GM23338 (cell line): Measurements from ENCODE around the gene CERT1.

ENCODE experiments used
- CREB1 ChIP-seq: fragments of 250-450 bp; sonication (Bioruptor Pico); IDR thresholded peaks from 2 replicates; pipeline ENCODE4 v1.5.0; 2020; ENCODE audit warnings: low read depth, mild to moderate bottlenecking, moderate library complexity
- EZH2 ChIP-seq: fragments of 200-600 bp; sonication (generic); IDR thresholded peaks from one replicate; pipeline ENCODE4 v1.8.0; 2017; ENCODE audit warnings: antibody characterized with exemption, mild to moderate bottlenecking, low read depth; ENCODE audit not compliant: unreplicated experiment
- TF ChIP-seq, protein P1 (sequence below), 2 experiments: fragments of 200-600 bp in 1 of 2; sonication (generic) in 1 of 2; conservative IDR thresholded peaks; 2 replicates each; pipeline versions ENCODE4 v1.5.1 to v1.6.1; 2016 to 2017; ENCODE audit warnings: antibody characterized with exemption in 2 of 2, low read depth in 2 of 2, mild to moderate bottlenecking in 2 of 2, moderate library complexity in 1 of 2
- TF ChIP-seq, protein P2 (sequence below): IDR thresholded peaks from one replicate; pipeline ENCODE4 v1.6.1; 2018; ENCODE audit warnings: antibody characterized with exemption; ENCODE audit not compliant: unreplicated experiment

DNA sequence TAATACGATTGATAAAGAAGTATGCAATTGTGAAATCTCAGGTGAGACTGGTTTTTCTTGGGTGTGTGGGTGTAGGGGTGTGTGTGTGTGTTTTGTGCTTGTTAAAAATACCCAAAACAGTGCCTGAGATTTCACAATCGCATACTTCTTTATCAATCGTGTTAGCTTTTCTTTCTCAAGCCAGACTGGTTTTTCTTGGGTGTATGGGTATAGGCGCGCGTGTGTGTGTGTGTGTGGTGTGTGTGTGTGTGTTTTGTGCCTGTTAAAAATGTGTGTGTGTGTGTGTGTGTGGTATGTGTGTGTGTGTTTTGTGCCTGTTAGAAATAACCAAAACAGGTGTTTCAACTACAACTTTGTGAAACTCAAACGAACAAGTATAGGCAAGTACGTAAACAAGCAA is 53.7 kb downstream of the CERT1 start:
- TF ChIP-seq EZH2 (no peak), CREB1 (CRISPR knock-in tag) (no peak)
- TF ChIP-seq, protein P1, sequence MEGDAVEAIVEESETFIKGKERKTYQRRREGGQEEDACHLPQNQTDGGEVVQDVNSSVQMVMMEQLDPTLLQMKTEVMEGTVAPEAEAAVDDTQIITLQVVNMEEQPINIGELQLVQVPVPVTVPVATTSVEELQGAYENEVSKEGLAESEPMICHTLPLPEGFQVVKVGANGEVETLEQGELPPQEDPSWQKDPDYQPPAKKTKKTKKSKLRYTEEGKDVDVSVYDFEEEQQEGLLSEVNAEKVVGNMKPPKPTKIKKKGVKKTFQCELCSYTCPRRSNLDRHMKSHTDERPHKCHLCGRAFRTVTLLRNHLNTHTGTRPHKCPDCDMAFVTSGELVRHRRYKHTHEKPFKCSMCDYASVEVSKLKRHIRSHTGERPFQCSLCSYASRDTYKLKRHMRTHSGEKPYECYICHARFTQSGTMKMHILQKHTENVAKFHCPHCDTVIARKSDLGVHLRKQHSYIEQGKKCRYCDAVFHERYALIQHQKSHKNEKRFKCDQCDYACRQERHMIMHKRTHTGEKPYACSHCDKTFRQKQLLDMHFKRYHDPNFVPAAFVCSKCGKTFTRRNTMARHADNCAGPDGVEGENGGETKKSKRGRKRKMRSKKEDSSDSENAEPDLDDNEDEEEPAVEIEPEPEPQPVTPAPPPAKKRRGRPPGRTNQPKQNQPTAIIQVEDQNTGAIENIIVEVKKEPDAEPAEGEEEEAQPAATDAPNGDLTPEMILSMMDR (conservative IDR thresholded peaks at IDR 0.05; ENCODE audit: low read depth in 2 of 2), result no peak
- TF ChIP-seq, protein P2, sequence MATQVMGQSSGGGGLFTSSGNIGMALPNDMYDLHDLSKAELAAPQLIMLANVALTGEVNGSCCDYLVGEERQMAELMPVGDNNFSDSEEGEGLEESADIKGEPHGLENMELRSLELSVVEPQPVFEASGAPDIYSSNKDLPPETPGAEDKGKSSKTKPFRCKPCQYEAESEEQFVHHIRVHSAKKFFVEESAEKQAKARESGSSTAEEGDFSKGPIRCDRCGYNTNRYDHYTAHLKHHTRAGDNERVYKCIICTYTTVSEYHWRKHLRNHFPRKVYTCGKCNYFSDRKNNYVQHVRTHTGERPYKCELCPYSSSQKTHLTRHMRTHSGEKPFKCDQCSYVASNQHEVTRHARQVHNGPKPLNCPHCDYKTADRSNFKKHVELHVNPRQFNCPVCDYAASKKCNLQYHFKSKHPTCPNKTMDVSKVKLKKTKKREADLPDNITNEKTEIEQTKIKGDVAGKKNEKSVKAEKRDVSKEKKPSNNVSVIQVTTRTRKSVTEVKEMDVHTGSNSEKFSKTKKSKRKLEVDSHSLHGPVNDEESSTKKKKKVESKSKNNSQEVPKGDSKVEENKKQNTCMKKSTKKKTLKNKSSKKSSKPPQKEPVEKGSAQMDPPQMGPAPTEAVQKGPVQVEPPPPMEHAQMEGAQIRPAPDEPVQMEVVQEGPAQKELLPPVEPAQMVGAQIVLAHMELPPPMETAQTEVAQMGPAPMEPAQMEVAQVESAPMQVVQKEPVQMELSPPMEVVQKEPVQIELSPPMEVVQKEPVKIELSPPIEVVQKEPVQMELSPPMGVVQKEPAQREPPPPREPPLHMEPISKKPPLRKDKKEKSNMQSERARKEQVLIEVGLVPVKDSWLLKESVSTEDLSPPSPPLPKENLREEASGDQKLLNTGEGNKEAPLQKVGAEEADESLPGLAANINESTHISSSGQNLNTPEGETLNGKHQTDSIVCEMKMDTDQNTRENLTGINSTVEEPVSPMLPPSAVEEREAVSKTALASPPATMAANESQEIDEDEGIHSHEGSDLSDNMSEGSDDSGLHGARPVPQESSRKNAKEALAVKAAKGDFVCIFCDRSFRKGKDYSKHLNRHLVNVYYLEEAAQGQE, result no peak
